DOHH2 (cell line): ENCODE data around the gene PHF21B.

Experiments used
- H3F3A ChIP-seq: fragments of 200-600 bp; sonication (generic), shearing (Covaris generic); 2 replicates; pipeline ENCODE4 v1.6.0; 2016; ENCODE audit warnings: antibody characterized with exemption, mild to moderate bottlenecking; ENCODE audit not compliant: control insufficient read depth, insufficient read depth
- H3K27ac ChIP-seq: fragments of 200-600 bp; sonication (generic); 2 replicates; pipeline ENCODE4 v1.5.1; 2014; ENCODE audit warnings: low read depth, mild to moderate bottlenecking, low read length, moderate library complexity
- H3K27me3 ChIP-seq: fragments of 200-600 bp; sonication (generic); 2 replicates; pipeline ENCODE4 v1.6.1; 2014; ENCODE audit warnings: mild to moderate bottlenecking, low read length, mixed read lengths; ENCODE audit not compliant: control insufficient read depth
- H3K36me3 ChIP-seq: fragments of 200-600 bp; sonication (generic); 2 replicates; pipeline ENCODE4 v1.6.1; 2014; ENCODE audit warnings: mild to moderate bottlenecking, low read length, moderate library complexity, mixed read lengths; ENCODE audit not compliant: control insufficient read depth
- H3K4me1 ChIP-seq: fragments of 200-600 bp; sonication (generic); 2 replicates; pipeline ENCODE4 v1.6.1; 2014; ENCODE audit warnings: mild to moderate bottlenecking, low read length, mixed read lengths; ENCODE audit not compliant: control insufficient read depth
- H3K4me2 ChIP-seq: fragments of 200-600 bp; sonication (generic); 2 replicates; pipeline ENCODE4 v1.6.0; 2014; ENCODE audit warnings: mild to moderate bottlenecking, low read length, moderate library complexity
- H3K4me3 ChIP-seq: fragments of 200-600 bp; sonication (generic); 2 replicates; pipeline ENCODE4 v1.5.1; 2014; ENCODE audit warnings: mild to moderate bottlenecking, low read length, mixed read lengths
- H3K79me2 ChIP-seq: fragments of 200-600 bp; sonication (generic); 2 replicates; pipeline ENCODE4 v1.6.1; 2014; ENCODE audit warnings: mild to moderate bottlenecking, low read length, mixed read lengths; ENCODE audit not compliant: control insufficient read depth
- H3K9me2 ChIP-seq: fragments of 200-600 bp; sonication (generic); replicated peaks from 2 replicates; pipeline ENCODE4 v1.6.1; 2014; ENCODE audit warnings: mild to moderate bottlenecking, low read length, mixed read lengths; ENCODE audit not compliant: control insufficient read depth
- H3K9me3 ChIP-seq: fragments of 200-600 bp; sonication (generic); 2 replicates; pipeline ENCODE4 v1.6.1; 2014; ENCODE audit warnings: antibody characterized with exemption, low read length, mixed read lengths; ENCODE audit not compliant: control insufficient read depth, insufficient read depth
- H4K20me1 ChIP-seq: fragments of 200-600 bp; sonication (generic); 2 replicates; pipeline ENCODE4 v1.6.0; 2014; ENCODE audit warnings: low read depth, mild to moderate bottlenecking, antibody characterized with exemption, low read length, moderate library complexity; ENCODE audit not compliant: control insufficient read depth, insufficient read depth
- EZH2phosphoT487 ChIP-seq: fragments of 200-600 bp; sonication (generic); IDR thresholded peaks from 2 replicates; pipeline ENCODE4 v1.6.1; 2017; ENCODE audit warnings: borderline replicate concordance, mild to moderate bottlenecking, antibody characterized with exemption, low read length, moderate library complexity, mixed read lengths
- TF ChIP-seq, protein P1 (sequence below): fragments of 200-600 bp; sonication (generic); IDR thresholded peaks from one replicate; pipeline ENCODE4 v1.5.1; 2014; ENCODE audit warnings: antibody characterized with exemption, mild to moderate bottlenecking, low read depth, low read length; ENCODE audit not compliant: poor library complexity, severe bottlenecking

PHF21B gene

DNA sequence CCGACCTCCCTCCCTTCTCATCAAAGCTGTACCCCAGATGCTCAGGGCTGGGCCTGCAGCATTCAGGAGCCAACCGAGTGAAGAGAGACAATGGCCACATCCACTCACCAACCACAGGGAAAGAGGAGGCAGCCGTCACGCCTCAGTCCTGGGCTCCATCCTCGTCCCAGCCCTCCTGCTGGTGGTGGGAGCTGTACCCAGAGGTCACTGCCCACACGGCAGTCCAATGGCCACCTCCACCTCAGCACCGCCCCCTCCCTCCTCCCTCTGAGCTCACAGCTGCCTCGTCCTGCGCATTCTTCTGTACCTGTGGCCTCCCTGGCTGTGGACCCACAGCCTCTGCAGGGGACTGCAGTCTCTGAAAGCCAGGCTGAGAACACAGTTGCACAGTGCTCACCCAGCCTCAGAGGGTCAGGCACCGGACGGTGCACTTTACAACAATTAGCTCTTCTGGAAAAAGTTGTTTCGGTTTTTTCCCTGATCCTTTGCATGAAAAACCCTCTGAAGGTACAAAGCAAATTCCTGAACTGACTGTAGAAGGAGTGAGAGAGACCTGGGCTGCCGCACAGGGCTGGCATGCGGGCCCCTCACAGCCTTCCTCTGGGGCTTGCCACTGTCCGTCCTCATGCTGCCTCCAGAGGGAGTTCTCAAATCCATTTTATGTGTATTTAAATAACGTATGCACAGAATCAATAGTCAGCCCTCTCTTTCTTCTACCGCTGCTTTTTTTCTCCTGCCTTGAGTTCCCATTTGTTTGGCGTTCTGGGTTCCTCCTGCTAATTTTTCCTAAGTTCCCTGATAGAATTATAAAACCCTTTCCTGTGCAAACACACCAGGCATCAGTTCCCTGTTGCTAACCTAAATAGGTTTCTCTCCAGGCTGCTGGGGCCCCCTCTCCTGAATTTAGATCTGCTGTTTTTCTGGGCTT, 52.7 kb downstream of the PHF21B start:
- H3K9me2 ChIP-seq = no peaks in the 10 kb centered on the region
- no peaks in the 10 kb centered on the region for H3F3A ChIP-seq
- H3K4me3 ChIP-seq = no peak overlapping the region
- H3K27me3 ChIP-seq = peaks cover 24% of the 10 kb centered on the region
- no peaks in the 10 kb centered on the region for H3K36me3 ChIP-seq
- peaks cover 7% of the 10 kb centered on the region for H3K4me1 ChIP-seq
- no peak overlapping the region for H3K27ac ChIP-seq
- TF ChIP-seq EZH2phosphoT487 = no peak
- TF ChIP-seq, protein P1, sequence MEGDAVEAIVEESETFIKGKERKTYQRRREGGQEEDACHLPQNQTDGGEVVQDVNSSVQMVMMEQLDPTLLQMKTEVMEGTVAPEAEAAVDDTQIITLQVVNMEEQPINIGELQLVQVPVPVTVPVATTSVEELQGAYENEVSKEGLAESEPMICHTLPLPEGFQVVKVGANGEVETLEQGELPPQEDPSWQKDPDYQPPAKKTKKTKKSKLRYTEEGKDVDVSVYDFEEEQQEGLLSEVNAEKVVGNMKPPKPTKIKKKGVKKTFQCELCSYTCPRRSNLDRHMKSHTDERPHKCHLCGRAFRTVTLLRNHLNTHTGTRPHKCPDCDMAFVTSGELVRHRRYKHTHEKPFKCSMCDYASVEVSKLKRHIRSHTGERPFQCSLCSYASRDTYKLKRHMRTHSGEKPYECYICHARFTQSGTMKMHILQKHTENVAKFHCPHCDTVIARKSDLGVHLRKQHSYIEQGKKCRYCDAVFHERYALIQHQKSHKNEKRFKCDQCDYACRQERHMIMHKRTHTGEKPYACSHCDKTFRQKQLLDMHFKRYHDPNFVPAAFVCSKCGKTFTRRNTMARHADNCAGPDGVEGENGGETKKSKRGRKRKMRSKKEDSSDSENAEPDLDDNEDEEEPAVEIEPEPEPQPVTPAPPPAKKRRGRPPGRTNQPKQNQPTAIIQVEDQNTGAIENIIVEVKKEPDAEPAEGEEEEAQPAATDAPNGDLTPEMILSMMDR = no peak
- H4K20me1 ChIP-seq = no peaks in the 10 kb centered on the region
- H3K4me2 ChIP-seq = no peak overlapping the region
- no peaks in the 10 kb centered on the region for H3K79me2 ChIP-seq
- no peaks in the 10 kb centered on the region for H3K9me3 ChIP-seq

DNA sequence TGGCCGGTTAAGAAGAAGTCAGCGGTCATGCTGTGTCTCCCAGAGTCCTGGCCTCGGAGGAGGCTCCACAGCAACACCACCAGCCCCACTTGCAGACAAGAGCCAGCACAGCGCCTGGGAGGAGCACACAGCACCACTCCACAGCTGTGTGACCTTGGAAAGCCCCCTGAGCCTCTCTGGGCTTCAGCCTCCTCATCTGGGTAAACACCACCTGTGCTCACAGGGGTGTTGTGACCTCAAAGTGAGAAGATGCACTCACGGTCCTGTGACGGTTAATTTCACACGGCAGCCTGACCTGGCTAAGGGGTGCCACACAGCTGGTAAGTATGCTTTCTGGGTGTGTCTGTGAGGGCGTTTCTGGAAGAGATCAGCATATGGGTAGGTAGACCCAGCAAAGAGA, 54.7 kb downstream of the PHF21B start:
- H3K4me3 ChIP-seq = no peak overlapping the region
- TF ChIP-seq, protein P1 = no peak
- no peak for TF ChIP-seq EZH2phosphoT487

DNA sequence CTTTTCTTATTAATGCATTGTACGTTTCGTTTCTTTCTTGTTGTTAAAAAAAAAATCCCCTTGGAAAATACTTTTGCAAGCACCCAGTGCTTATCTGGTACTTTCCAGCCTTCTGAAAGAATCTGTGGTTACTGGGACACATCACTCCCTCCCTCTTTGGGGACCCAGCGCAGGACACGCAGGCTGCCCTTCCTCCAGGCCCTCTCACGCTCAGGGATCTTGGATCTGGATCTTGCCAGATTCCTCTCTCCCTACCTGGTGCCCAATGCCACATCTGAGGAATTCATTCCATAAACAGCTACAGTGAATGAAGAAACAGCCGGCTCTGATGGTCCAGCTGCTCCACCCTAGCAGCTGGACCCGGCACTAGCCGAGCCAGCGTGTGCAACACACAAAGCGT, 55.7 kb downstream of the PHF21B start:
- no peak overlapping the region for H3K27ac ChIP-seq
- no peak overlapping the region for H3K4me3 ChIP-seq
- peaks cover 24% of the 10 kb centered on the region for H3K27me3 ChIP-seq
- H3K9me3 ChIP-seq = no peaks in the 10 kb centered on the region
- no peak overlapping the region for H3K4me2 ChIP-seq
- no peaks in the 10 kb centered on the region for H4K20me1 ChIP-seq
- H3F3A ChIP-seq = no peaks in the 10 kb centered on the region
- peaks cover 7% of the 10 kb centered on the region for H3K4me1 ChIP-seq
- H3K79me2 ChIP-seq = no peaks in the 10 kb centered on the region
- no peaks in the 10 kb centered on the region for H3K36me3 ChIP-seq
- no peak for TF ChIP-seq EZH2phosphoT487
- TF ChIP-seq, protein P1 = no peak
- H3K9me2 ChIP-seq = no peaks in the 10 kb centered on the region

More for the DNA sequence above, 54.7 kb downstream of the PHF21B start:
- Histone ChIP-seq H3K79me2 (no peaks in the 10 kb centered on the region), H3K9me3 (no peaks in the 10 kb centered on the region), H4K20me1 (no peaks in the 10 kb centered on the region), H3K27me3 (peaks cover 24% of the 10 kb centered on the region), H3K4me1 (peaks cover 7% of the 10 kb centered on the region), H3K4me2 (no peak overlapping the region), H3K9me2 (no peaks in the 10 kb centered on the region), H3K27ac (no peak overlapping the region), H3F3A (no peaks in the 10 kb centered on the region), H3K36me3 (no peaks in the 10 kb centered on the region)
